NCI-H748 treated with DMSO at 0.1 percent for 48 hours (cell line): ENCODE measurements around the gene NGDN.
A peak's percentile ranks its signal among the peaks of the same experiment; 100 is the strongest.
"Not testable (repeated sequence)": the region's sequence is repeated elsewhere in the genome, so short reads cannot be mapped to it uniquely, and the experiment has no call there.

ENCODE experiments used
- DNase-seq: peaks from one replicate; lab custom pipeline; 2025; lab: John Stamatoyannopoulos, UW

The NGDN gene, protein sequence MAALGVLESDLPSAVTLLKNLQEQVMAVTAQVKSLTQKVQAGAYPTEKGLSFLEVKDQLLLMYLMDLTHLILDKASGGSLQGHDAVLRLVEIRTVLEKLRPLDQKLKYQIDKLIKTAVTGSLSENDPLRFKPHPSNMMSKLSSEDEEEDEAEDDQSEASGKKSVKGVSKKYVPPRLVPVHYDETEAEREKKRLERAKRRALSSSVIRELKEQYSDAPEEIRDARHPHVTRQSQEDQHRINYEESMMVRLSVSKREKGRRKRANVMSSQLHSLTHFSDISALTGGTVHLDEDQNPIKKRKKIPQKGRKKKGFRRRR

DNA sequence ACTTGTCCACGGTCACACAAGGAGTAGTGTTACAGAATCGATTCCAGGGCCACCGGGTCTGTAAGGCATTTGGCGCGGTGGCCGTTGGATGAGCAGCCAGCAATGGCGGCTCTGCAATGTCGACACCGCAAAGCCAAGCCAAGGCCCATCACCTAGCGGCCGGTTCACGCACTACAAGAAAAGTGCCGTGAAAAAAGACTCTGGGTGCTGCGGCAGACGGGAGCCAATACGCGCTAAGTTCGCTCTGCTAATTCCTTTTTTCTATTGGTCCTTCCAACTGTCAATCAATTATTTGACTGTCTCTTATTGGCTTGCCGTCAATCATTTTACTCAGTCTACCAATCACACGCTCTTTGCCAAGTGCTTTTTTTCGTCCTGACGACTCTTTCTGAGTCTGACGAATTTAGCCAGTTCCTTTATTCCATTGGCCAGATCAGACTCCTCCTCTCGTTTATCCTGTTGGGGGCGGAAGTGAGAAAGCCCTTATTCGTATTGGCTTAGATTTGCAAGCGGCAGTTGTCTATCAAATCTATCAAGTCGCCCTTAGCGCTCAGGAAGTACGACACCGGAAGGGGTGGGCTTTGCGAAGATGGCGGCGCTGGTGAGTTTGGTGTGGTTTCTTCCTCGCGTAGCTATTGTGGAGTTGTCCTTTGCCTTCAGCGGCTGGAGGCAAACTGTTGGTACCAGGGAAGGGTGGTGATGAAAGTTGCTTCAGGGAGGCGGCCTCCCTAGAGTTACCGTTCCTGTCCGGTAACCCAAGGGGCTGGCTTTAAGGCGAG lies at the start of gene NGDN:
TSS of gene NGDN (plus strand) at position 577 of the 779 bp plus-strand sequence. CDS start at position 590, 13 bp downstream.
- peak; percentile 96 for DNase-seq

DNA sequence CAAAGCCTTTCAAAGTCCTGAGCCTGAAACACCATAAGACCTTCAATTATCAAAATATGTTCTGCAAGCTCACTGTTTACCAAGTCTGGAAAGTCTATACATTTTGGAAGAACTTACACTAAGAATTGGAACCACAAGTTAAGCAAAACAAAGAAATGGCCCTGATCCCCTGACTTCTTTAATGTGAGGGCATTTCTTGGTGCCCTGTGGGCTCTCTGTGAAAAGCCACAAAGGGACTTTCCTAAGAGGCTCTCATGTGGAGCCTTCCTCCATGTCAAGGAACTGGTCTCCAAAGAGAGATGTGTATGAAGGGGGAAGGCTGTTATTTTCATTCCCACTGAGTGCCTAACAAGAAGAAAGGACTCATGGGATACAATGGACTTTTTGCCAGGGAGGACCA lies 47.9 kb upstream of the NGDN start:
- DNase-seq: no peak

DNA sequence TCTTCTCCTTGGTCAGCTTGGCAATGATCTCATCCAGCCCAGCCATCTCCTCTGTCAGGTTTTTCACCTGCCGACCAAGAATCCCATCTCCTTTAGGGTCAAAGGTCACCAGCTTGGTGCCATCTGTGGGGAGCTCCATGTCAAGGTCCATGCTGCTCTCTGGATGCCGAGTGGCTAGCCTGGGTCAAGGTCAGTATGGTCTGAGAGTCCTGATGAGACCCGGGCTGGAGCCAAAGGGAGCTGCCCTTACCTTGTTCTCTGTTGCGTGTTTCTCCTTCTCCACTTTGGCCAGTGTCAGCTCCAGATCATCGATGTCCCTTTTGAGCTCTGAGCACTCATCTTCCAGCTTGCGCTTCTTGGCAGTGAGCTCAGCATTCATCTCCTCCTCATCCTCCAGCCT lies 45.8 kb upstream of the NGDN start:
- no peak for DNase-seq

DNA sequence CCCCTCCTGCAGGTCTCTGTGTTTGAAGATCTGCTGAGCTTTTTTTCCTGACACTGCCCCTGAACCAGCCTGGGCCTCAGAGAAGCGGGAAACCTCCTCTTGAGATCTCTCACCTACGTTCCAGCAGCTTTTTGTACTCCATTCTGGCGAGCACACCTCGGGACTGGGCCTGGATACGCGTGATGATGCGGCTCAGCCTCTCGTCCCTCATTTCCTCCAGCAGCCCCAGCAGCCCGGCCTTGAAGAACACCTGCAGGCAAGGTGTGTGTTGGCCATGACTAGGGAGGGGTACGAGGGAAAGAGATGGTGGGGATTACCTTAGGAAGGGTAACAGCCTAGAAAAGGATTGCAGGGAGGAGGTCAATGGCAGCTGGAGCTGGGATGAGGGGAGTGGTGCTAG lies 44.3 kb upstream of the NGDN start:
- no peak for DNase-seq

DNA sequence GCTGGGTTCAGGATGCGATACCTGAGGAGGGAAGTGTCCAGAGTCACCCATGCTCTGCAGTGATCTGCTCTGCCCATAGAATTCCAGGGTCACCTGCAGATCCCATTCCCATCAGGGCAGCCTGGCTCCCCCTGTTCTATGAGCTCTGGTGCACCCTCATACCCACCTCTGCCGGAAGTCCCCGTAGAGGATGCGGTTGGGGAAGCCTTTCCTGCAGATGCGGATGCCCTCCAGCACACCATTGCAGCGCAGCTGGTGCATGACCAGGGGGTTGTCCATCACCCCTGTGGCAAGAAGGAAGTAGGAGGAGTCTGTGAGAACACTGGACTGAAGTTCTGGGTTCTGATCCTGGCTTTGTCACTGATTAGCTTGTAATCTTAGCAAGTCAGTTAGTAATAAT lies 43.7 kb upstream of the NGDN start:
- DNase-seq: not testable (repeated sequence)

DNA sequence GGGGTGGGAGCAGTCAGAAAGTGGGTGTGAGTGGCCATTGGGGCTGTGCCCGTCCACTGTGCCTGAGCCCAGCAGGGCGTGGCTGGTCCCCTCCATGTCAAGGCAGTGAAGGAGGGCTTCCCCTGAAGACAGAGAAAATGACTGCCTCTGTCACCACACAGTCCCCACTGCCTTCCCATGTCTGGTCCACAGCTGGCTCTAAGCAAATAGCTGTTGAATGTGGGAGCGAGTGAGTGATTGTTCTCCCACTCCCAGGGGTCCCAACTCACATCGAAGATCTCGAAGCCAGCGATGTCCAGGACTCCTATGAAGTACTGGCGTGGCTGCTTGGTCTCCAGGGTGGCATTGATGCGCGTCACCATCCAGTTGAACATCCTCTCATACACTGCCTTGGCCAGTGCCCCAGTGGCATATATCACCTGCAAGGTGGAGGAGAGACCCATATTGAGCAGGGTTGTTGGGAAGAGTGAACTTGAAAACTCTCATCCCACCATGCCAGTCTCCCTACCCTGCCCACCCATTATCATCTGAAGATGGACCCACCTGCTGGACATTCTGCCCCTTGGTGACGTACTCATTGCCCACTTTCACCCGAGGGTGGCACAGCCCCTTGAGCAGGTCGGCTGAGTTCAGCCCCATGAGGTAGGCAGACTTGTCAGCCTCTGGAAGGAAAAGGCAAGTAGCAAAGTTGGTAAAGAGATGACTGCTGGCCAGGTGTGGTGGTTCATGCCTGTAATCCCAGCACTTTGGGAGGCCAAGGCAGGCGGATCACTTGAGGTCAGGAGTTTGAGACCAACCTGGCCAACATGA lies 40.6 kb upstream of the NGDN start:
- DNase-seq: no peak

DNA sequence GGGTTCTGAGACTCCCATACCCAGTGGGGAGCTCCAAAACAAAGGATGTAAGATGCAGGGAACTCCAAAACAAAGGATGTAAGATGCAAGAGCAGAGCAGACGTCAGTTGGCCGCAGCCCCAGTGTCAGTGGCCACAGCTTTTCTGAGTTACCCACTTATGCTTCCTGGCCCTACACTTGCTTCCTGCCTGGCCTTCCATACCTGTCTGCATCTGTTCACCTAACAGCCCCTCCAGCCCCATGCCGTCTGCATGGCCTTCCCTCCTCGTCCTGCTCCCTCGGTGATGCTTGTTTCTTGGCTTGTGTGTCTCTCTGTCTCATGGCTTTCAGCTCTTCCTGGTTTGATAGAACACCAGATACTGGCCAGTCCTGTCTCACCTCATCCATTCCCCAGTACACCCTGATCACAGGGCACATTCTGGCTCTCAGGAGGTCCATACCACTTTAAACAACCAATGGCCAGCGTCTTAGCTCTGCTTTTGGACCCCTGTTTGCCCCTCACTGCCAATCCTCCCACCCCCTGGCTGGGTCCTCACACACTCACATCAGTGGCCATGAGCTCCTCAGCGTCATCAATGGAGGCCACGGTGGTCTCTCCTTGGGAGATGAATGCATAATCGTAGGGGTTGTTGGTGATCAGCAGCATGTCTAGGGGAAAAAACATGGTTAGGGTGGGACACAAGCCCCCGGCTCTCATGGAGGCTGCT lies 39.3 kb upstream of the NGDN start:
- DNase-seq: no peak

DNA sequence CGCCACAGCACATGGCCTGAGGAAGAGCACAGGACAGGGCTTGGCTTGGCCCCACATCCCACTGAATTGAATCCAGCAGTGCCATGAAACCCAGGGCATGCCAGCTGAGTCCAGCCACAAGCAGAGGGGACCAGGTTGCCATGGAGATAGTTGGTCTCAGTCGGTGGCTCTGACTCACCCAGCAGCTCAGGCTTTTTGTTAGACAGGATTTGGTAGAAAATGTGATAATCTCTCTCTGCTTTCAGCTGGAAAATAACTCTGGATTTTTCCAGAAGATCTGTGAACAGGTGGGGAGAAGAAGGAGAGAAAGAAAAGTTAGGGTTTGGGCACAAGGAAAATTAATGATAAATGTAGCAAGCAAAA lies 38.8 kb upstream of the NGDN start:
- no peak for DNase-seq

DNA sequence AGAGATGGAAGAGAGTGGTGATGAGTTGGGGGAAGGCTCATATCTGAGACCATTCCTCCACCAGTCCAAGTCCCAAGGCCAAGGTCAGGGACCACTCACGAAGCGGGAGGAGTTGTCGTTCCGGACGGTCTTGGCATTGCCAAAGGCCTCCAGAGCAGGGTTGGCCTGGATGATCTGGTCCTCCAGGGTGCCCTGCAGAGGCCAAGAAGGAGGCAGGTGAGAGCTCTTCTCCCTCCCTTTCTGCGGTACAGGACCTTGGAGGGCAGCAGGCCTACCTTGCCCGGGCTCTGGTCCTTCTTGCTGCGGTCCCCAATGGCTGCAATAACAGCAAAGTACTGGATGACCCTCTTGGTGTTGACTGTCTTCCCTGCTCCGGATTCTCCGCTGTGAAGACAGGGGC lies 38.0 kb upstream of the NGDN start:
- DNase-seq: no peak

DNA sequence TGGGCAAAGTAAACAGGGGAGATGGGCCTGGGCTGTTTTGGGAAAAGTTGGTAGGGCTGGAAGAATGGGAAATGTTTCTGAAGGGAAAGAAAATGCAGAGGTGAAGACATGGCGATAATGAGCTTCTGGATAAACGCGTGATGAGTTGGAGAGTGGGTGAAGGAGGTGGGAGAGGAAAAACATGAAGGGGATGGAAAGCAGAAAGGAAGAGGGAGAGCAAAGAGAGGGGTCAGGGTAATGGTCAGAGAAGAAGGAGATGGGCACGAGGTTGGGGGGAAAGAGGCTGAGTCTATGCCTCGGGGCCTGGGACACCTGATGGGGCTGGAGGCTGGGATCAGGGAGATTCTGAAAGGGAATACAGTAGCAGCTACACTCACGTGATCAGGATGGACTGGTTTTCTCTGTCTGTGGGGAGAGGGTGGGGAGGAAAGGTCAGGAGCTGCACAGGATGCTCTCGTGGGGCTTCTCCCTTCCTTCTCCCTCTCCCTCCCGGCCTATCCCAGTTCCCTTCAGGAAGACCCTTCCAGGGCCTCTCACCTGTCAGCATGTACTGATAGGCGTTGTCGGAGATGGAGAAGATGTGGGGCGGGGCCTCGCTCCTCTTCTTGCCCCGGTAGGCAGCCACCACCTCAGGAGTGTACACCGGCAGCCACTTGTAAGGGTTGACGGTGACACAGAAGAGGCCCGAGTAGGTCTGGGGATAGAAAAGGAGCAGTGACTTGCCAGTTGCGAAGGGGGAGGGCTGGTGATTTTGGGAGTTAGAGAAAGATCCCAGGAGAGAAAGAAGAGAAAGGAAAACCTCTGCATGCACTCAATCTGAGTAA lies 37.2 kb upstream of the NGDN start:
- DNase-seq: no peak

DNA sequence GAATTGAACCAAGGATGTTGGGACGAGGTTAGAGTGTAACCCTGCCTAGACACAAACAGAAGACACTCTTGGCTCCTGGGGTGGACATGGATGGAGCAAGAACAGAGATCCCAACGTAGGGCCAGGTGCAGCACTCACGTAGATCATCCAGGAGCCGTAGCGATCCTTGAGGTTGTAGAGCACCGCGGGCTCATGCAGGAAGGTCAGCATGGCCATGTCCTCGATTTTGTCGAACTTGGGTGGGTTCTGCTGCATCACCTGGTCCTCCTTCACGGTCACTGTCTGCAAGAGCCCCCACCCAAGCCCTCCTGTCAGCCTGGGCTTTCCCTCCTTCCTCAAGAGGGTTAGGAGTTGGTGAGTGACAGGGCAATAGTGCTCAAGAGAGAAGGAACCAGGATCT lies 36.6 kb upstream of the NGDN start:
- DNase-seq: no peak

DNA sequence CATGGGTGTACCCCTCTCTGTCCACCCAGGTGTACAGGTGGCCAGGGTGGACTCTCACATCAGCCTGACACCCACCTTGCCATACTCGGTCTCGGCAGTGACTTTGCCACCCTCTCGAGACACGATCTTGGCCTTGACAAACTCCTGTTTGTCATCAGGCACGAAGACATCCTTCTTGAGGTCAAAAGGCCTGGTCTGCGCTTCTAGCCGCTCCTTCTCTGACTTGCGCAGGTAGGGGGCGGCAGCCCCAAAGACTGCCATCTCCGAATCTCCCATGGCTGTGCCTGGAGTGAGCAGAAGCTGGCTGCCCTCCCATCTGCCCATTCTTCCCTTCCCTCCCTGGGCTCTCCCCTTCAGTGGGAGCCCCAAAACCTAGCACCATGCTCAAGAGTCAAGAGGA lies 36.0 kb upstream of the NGDN start:
- DNase-seq: no peak

DNA sequence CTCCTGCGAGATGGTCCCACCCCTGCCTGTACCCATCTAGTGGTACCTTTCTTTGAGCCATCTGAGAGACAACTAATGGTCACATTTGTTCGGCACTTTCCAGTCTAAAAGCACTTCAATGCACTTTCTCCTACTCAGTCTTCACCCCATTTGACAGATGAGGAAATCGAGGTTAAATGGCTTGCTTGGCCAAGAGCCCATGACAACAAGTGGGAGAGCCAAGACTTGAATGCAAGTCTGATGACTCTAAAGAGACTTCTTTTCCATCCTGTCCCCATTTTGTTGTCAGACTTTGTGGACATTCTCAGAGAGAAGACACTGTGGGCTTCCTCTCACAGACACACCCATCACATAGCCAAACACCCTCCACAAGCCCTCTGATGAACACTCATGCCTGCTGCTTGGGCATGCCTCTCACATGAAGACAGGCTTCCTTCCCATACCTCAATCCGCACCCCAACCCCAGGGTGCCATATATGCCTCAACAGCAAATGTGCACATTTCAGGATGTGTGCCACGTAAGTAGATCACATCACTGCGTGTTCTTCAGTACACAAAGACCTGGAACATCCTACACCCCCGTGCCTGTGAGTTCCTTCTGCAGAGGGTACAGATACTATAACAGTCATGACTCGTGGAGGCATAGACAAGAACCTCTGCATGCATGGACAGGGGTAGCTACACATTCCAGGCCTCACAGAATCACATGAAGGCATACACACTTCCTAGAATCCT lies 34.8 kb upstream of the NGDN start:
- no peak for DNase-seq

DNA sequence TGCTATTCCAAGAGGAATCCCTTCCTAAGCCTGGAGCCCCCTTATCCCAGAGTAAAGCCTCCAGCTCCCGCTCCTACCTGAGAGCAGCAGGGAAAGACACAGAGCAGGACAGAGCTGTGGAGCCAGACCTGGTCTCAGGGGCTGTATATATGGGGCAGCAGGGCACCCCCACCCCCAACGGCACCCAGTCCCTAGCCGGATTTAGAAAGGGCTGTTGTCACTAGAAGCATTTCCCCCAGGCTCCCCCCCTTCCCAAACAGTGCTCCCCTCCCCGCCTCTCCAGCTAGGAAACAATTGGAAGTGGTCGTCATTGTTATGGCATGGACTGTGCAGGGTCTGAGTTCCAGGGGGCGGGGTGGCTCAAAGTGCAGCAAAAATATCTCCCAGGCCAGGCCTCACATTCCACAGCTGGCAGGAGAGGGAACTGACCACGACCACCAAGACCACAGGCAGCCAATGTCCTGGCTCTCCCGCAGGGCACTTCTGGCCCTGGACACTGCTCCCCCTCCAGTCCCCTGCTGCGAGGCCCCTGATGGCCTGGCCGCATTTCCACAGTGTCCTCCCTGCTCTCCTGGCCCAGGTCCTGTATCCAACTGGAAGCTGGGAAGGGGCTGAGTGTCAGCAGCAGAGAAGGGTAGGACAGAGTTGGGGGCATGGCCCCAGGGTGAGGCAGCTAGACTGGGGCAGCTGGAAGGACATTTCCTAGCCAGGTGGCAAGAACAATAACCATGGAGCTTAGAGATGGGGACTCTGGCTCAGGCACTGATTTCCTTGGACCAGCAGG lies 33.8 kb upstream of the NGDN start, which contains the start of gene MYH7:
TSS of gene MYH7 (minus strand) at position 118 of the 784 bp plus-strand sequence. CDS start 1,928 bp downstream, outside the sequence.
- no peak for DNase-seq

DNA sequence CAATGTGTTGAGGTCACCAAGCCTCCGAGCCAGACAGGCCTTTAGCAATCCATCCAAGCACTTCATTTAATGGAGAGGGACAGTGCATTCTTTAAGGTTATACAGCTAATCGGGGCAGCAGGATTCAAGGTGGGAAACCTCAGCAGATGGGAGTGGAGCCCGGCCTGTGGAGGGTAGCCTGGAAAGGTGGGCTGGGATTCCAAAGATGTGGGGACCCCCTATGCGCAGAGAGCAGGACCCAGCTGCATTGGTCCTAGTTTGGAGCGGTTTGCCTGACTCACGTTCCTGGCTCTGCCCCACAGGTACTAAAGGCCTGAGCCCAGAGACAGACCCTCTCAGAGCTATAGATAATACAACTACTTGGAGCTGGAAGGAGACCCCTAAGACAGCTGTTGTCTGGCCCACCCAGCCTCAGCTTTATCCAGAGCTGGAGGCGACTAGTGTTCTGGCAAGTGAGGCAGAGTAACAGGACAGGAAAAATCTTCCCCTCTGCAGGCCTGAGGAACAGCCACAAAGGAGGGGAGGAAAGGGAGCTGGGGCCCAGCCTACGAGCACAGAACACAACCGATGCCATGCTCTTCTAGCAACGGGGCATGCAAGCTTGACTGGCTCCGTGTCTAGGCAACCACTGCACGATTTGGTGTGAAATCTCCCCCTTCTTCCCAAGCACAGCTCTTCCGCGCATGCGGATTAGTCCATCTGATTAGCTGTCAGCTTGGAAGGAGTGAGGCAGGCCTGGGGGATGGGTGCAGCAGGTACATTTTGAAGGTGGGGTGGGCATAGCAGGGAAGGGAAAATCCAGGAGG lies 33.0 kb upstream of the NGDN start:
- DNase-seq: no peak

DNA sequence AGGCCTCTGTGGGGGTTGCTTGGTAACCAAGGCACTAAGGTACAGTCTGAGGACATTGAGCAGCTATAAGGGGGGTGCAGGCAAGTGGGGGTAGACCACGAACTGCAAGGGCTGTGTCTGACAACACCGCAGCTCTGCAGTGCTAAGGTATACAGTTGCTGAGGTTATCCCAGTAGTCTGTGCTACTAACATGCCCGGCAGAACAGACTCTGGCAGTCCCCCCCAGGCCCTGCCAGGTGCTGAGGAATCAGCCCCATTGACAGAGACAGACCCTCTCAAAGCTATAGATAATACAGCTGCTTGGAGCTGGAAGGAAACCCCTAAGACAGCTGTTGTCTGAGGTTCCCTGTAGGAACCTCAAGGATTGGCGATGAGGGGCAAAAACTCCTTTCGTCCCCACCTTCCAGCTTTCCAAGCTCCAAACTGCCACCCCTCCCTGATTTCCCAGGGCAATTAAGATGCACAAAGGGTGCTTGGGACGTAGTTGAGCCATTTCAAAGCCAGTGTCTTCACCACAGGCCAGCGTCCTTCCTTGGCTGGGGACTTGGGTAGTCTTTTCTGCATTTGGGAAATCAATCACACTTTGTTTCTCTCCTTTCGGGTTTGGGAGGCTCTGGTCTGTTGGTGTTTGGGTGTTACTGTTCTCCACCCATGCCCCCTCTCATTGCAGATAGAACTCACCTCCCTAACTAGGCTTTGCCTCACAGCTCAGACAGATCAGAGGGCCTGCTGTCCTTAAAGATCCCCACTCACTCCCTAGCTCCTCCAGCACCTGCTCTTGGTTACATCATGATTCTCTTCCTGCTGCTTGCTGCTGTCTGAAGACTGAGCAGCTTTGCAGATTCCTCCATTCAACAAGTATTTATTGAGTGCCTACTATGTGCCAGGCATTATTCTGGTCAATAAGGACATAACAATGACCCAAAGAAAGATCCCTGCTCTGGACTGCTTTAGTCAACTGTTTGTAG lies 32.1 kb upstream of the NGDN start:
- DNase-seq: no peak

DNA sequence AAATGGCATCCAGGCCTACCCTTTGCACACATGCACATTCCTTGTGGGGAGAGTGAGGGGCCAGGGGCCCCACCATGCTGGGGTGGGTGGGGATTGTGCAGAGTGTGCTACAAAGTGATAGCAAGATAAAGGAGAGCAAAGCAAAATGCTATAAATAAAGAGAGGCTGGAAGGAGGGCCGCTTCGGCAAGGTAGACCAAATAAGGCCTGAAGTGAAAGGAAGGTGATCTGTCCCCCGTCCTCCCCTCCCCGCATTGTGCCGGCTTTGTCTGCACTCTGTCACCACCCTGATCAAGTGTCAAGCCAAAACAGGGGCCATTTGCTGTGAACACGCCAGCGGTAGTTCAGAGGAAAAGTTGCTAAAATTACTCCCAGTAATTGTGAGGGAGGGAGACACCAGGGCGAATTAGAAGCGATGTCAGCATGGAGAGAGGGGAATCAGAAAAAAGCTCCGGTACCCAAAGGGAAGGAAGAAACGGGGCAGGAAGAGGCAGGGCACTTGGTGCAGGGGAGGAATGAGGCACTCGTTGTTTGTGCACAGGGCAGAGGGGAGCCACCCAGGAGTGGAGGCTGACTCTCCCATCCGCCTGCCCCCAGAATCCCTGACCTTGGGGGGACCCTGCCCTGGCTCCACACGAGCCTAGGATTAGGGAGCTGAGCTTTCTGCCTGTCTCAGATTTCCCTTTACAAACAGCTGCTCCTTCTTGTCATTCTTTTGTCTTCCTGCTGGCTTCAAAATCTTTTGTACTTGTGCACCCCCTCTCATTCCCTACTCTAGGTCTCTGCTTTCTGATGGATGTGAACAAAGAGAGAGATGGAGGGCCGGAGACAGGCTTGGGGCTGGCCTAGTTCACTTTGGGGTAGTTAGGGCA lies 31.2 kb upstream of the NGDN start:
- no peak for DNase-seq
